Keratinocyte (primary cell): ENCODE results near the gene ING5. TPM values are rescaled to one million over a fixed set of nuclear protein-coding genes. Genes with fewer than 3 reads are reported as not detected.

ENCODE experiments used
- DNase-seq: peaks from one replicate; pipeline ENCODE4 v3.0.0-alpha.2; 2011; ENCODE audit warnings: low read depth, missing footprints, low spot score
- FAIRE-seq: peaks from 2 replicates; lab custom pipeline; 2011; peaks lifted over from hg19 to GRCh38; lab: Jason Lieb, UNC
- H2AFZ ChIP-seq: 2 replicates; pipeline ENCODE4 v1.6.0; 2012; ENCODE audit warnings: low read length, control low read depth, inconsistent platforms; ENCODE audit not compliant: control insufficient read depth
- H3K27ac ChIP-seq: 2 replicates; pipeline ENCODE4 v1.5.1; 2011; ENCODE audit warnings: low read length; ENCODE audit not compliant: control insufficient read depth, insufficient read depth
- H3K27me3 ChIP-seq: 3 replicates; pipeline ENCODE4 v1.6.0; 2011; ENCODE audit warnings: low read length; ENCODE audit not compliant: control insufficient read depth, insufficient read depth; ENCODE audit errors: extremely low read depth
- H3K36me3 ChIP-seq, 2 experiments: 2 replicates in 1 of 2; 3 replicates in 1 of 2; pipeline ENCODE4 v1.5.1; 2011; ENCODE audit warnings: low read length in 2 of 2, mild to moderate bottlenecking in 1 of 2; ENCODE audit not compliant: control insufficient read depth in 2 of 2, insufficient read depth in 2 of 2; ENCODE audit errors: extremely low read depth in 1 of 2
- H3K4me1 ChIP-seq: 3 replicates; pipeline ENCODE4 v1.5.1; 2011; ENCODE audit warnings: low read length; ENCODE audit not compliant: control insufficient read depth, insufficient read depth; ENCODE audit errors: extremely low read depth
- H3K4me2 ChIP-seq: 3 replicates; pipeline ENCODE4 v1.6.0; 2011; ENCODE audit warnings: low read depth, low read length; ENCODE audit not compliant: control insufficient read depth, insufficient read depth; ENCODE audit errors: extremely low read depth
- H3K4me3 ChIP-seq, 3 experiments: fragments of 200-600 bp in 1 of 3; sonication (generic) in 1 of 3; 2 replicates in 2 of 3; 3 replicates in 1 of 3; pipeline ENCODE4 v1.5.1; 2011 to 2016; ENCODE audit warnings: low read length in 3 of 3, mild to moderate bottlenecking in 3 of 3, control low read depth in 2 of 3, inconsistent platforms in 1 of 3, low read depth in 1 of 3, mixed read lengths in 1 of 3, mixed run types in 1 of 3, moderate library complexity in 1 of 3; ENCODE audit not compliant: control insufficient read depth in 2 of 3, insufficient read depth in 2 of 3; ENCODE audit errors: extremely low read depth in 1 of 3
- H3K79me2 ChIP-seq: 2 replicates; pipeline ENCODE4 v1.6.0; 2012; ENCODE audit warnings: low read length; ENCODE audit not compliant: control insufficient read depth, insufficient read depth
- H3K9ac ChIP-seq: 3 replicates; pipeline ENCODE4 v1.6.0; 2011; ENCODE audit warnings: low read length; ENCODE audit not compliant: control insufficient read depth, insufficient read depth; ENCODE audit errors: extremely low read depth
- H3K9me1 ChIP-seq: 3 replicates; pipeline ENCODE4 v1.6.0; 2011; ENCODE audit warnings: low read length; ENCODE audit not compliant: control insufficient read depth, insufficient read depth; ENCODE audit errors: extremely low read depth
- H3K9me3 ChIP-seq: 2 replicates; pipeline ENCODE4 v1.5.1; 2012; ENCODE audit warnings: low read depth, low read length; ENCODE audit not compliant: control insufficient read depth
- H4K20me1 ChIP-seq: 3 replicates; pipeline ENCODE4 v1.6.0; 2011; ENCODE audit warnings: low read length; ENCODE audit not compliant: control insufficient read depth, insufficient read depth; ENCODE audit errors: extremely low read depth
- EZH2 ChIP-seq: IDR thresholded peaks from one replicate; pipeline ENCODE4 v1.6.1; 2012; ENCODE audit warnings: inconsistent platforms, mild to moderate bottlenecking, low read length, moderate library complexity
- dilution Hi-C: fragments of 300-500 bp; cut with MboI; formaldehyde crosslinking; loops from one replicate; pipeline ENCODE4 v1.7.0; 2020; ENCODE audit warnings: low sequenced_read_pairs; ENCODE audit not compliant: extremely low pct_ligation_motif_present
- polyA plus RNA-seq, 5 experiments: library from polyadenylated mRNA; depleted of rRNA in 3 of 5; stranded (reverse) in 3 of 5; stranded (forward) in 1 of 5; unstranded in 1 of 5; fragments of >200 nt; gene quantifications; 1 replicate in 1 of 5; 2 replicates in 3 of 5; 3 replicates in 1 of 5; pipeline versions ENCODE4 v1.2.1 to v1.2.3, GENCODE V29; 2011 to 2012; ENCODE audit warnings: missing spikeins in 2 of 5, low read depth in 1 of 5, low replicate concordance in 1 of 5
- TF ChIP-seq, protein P1 (sequence below), 3 experiments: IDR thresholded peaks in 1 of 3; conservative IDR thresholded peaks in 1 of 3; optimal IDR thresholded peaks in 1 of 3; 2 replicates in 2 of 3; 3 replicates in 1 of 3; pipeline versions ENCODE3 to v1.5.1; 2011; ENCODE audit warnings: low read length in 3 of 3, mild to moderate bottlenecking in 3 of 3, moderate library complexity in 2 of 3, control low read depth in 1 of 3, inconsistent platforms in 1 of 3; ENCODE audit not compliant: insufficient read depth in 2 of 3; ENCODE audit errors: extremely low read depth in 1 of 3

Gene ING5
- polyA plus RNA-seq, 1 donor (not counting 4 experiments of a cell fraction or from before 2014, with no cell fraction given) = 19.1 TPM

DNA sequence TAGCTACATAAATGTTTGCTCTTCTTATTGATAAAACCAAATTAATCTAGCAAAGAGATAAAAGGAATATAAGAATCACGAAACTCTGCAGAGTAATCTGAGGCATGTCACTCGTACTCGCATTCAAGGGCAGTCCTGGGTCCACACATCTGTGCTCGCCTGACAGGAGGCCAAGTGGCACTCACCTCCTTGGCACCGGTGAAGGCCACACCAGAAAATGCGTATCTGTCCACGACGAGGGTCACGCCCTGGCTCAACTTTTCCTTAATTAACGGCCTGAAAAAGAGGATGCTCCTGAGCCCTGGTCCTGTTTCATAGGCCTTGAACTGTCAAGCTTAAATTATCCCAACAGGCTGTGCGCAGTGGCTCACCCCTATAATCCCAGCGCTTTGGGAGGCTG is 21.8 kb upstream of the ING5 start:
- Histone ChIP-seq H3K79me2 (peaks cover 11% of the 10 kb centered on the region), H3K27ac (no peak overlapping the region), H3K9me3 (no peaks in the 10 kb centered on the region), H3K4me1 (no peaks in the 10 kb centered on the region), H2AFZ (no peak overlapping the region), H3K36me3 (peaks cover 18 to 22% of the 10 kb centered on the region in 2 experiments), H3K9me1 (no peaks in the 10 kb centered on the region), H4K20me1 (no peaks in the 10 kb centered on the region), H3K9ac (no peak overlapping the region), H3K4me2 (no peak overlapping the region), H3K27me3 (no peaks in the 10 kb centered on the region), H3K4me3 (no peak overlapping the region)
- DNase-seq (no peak), FAIRE-seq (no peak)
- no peak for TF ChIP-seq EZH2
- TF ChIP-seq, protein P1, sequence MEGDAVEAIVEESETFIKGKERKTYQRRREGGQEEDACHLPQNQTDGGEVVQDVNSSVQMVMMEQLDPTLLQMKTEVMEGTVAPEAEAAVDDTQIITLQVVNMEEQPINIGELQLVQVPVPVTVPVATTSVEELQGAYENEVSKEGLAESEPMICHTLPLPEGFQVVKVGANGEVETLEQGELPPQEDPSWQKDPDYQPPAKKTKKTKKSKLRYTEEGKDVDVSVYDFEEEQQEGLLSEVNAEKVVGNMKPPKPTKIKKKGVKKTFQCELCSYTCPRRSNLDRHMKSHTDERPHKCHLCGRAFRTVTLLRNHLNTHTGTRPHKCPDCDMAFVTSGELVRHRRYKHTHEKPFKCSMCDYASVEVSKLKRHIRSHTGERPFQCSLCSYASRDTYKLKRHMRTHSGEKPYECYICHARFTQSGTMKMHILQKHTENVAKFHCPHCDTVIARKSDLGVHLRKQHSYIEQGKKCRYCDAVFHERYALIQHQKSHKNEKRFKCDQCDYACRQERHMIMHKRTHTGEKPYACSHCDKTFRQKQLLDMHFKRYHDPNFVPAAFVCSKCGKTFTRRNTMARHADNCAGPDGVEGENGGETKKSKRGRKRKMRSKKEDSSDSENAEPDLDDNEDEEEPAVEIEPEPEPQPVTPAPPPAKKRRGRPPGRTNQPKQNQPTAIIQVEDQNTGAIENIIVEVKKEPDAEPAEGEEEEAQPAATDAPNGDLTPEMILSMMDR (optimal IDR thresholded peaks at IDR 0.05 in 1 of 3, IDR thresholded peaks at IDR 0.05 in 1 of 3, conservative IDR thresholded peaks at IDR 0.05 in 1 of 3; ENCODE audit: extremely low read depth in 1 of 3, insufficient read depth in 2 of 3, low read length in 3 of 3) = no peak
- dilution Hi-C loops = no loop called here

DNA sequence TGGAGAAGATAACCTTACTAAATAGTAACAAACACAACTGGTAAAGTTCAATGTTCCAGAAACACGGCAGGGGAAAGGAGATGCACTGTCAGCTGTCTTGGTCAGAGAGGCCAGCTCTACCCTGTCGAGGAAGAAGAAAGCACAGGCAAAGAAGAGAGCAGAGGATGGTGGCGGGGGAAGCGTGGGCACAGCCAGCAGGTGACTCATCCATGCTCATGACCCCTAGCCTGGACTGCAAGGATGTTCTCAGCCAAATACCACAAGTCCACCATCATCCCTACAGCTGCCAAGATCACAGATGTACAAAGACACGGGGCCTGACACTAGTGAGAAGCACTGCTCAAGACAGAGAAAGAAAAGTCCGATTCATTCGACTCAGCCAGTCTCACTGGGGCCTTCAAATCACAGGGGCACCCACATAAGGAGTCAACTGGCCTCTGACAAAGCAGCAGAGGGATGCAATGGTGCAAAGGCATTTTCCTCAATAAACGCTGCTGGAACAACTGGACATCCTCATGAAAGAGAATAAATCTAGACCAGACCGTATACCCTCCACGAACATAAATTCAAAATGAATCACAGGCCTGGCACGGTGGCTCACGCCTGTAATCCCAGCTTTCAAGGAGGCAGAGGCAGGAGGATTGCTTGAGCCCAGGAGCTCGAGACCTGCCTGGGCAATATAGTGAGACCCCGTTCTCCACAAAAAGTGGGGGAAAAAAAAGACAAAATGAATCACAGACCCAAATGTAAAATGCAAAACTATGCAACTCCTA is 20.8 kb upstream of the ING5 start:
- H3K9me1 ChIP-seq = no peaks in the 10 kb centered on the region
- H4K20me1 ChIP-seq = no peaks in the 10 kb centered on the region
- H3K4me3 ChIP-seq = no peak overlapping the region
- H3K27ac ChIP-seq = no peak overlapping the region
- H3K79me2 ChIP-seq = peaks cover 15% of the 10 kb centered on the region
- dilution Hi-C loops = no loop called here
- DNase-seq = no peak
- H3K36me3 ChIP-seq = peaks cover 16% of the 10 kb centered on the region in 2 experiments
- no peaks in the 10 kb centered on the region for H3K27me3 ChIP-seq
- no peak for FAIRE-seq
- H3K9me3 ChIP-seq = no peaks in the 10 kb centered on the region
- H3K4me2 ChIP-seq = no peak overlapping the region
- H3K9ac ChIP-seq = no peak overlapping the region
- no peak overlapping the region for H2AFZ ChIP-seq
- no peak for TF ChIP-seq EZH2
- TF ChIP-seq, protein P1 (optimal IDR thresholded peaks at IDR 0.05 in 1 of 3, IDR thresholded peaks at IDR 0.05 in 1 of 3, conservative IDR thresholded peaks at IDR 0.05 in 1 of 3; ENCODE audit: extremely low read depth in 1 of 3, insufficient read depth in 2 of 3, low read length in 3 of 3) = no peak
- peaks cover 4% of the 10 kb centered on the region for H3K4me1 ChIP-seq
